Mucosa of gallbladder (tissue), 1 donor: ENCODE results near the gene MS4A15. TPM values are rescaled to one million over a fixed set of nuclear protein-coding genes. Genes with fewer than 3 reads are reported as not detected.
"Not testable (repeated sequence)": the region's sequence is repeated elsewhere in the genome, so short reads cannot be mapped to it uniquely, and the experiment has no call there.

Experiments
- DNase-seq: peaks from one replicate; pipeline ENCODE4 v3.0.0-alpha.2; 2020; ENCODE audit warnings: low spot score
- total RNA-seq: library from RNA; stranded (reverse); gene quantifications from one replicate; pipeline ENCODE4 v1.2.1, GENCODE V29; 2021
- donor health status: DM: no; HTN: no; CAD: no.

MS4A15 gene
- total RNA-seq, 1 donor from 2014 or later, result not detected

DNA sequence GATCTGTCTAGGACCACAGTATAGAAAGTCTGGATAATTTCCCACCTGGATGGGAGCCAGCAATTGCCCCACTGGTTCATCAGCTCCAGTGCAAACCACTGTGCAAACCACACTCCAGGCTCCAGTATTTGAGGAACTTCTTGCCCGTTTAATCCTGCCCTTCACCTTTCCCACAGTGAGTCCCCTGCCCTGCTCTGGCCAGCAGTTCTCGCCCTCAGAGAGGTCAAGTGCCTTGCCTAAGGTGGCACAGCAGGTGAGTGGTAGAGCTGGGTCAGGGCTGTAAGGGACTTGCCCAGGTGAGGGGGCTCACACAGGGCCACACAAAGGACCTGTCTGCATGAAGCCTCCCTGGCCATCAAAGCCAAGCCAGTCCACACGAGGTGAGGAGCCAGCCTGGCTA is 52.6 kb downstream of the MS4A15 start:
- DNase-seq, result no peak

DNA sequence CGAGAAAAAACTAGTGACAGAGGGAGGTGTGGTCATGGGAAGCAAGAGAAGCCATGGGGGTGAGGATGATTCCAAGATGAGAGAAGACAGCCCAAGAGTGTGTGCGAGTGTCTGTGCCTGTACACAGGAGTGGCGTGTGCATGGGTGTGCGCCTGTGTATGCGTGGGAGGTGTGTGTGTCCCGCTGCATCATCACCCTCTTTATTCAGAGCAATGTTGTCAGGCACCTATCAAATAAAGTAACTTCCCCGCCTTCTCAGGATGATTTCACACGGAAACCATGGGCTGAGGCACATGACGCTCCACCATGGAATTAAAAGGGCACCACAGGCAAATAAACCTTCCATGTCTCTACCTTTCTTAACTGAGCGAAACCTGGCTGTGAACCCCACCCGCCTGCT is 53.0 kb downstream of the MS4A15 start:
- no peak for DNase-seq

DNA sequence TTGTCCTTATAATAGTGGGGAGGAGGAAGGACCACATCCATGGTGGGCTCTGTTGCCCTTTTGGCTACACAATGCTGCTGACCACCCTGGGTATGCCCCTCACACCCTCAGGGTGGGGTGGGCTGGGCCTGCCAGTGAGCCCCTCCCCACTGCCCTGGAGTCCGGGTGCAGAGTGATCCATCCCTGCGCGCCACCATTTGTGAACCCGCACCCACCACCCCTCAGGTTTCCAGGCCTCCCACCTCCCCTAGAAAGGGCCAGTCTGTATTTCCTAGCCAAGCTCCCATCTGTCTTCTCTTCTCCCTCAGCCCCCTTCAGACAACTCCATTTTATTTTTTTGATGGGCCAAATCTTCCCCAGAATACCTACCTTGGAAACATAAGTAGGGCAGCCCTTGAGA is 53.5 kb downstream of the MS4A15 start:
- no peak for DNase-seq

DNA sequence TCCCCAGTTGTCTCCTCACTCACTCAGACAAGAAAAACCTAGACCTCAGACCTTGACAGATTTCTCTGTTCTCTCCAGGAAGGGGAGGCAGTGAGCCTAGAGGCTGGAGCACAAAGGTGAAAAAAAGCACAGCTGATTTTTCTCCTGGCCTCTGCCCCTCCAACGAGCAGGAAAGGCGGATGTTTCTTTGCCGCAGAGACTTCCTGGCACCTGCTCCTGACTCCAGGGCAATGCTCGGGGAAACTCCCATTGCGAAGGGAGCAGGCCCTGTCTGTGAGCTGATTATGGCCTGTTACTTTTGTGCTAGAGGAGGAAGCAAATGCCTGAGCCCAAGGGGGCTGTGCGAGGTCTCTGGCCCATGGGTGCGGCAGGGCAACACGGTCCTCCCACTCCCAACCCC is 53.9 kb downstream of the MS4A15 start:
- DNase-seq, result no peak

DNA sequence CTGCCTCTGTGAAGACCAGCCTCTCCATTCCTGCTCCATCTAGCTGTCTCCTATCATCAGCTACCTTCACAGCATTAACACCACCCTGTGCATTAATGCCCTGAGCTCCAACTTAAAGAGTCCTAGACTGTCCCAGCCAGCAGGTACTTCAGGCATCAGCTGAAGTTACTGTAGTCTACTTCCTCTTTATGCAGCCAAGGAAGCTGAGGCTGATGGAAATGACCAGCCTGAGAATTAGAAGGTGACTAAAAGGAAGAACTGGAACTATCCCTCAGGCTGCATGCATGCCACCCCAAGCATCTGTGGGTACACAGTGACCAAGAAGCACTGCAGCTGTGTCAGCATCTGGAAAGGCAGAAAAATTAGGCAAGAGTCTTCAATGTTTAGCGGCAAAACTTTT is 56.7 kb downstream of the MS4A15 start:
- DNase-seq, result no peak

DNA sequence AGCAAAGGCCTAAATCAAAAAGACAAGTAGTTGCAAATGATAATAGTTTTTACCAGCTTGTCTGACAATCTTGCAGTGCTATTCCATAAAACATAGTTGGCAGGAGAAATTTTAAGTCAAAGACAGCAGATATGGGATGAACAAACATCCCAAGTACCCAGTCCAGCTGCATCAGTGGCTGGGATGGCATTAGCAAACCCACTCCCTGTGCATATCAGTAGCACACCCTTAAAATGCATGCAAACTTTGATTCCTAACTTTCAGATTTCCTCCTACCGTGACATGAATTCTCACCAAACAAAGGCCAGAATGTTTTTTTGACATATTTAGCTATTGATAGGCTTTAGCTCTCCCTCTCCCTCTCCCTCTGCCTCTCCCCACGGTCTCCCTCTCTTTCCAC is 57.4 kb downstream of the MS4A15 start:
- no peak for DNase-seq

DNA sequence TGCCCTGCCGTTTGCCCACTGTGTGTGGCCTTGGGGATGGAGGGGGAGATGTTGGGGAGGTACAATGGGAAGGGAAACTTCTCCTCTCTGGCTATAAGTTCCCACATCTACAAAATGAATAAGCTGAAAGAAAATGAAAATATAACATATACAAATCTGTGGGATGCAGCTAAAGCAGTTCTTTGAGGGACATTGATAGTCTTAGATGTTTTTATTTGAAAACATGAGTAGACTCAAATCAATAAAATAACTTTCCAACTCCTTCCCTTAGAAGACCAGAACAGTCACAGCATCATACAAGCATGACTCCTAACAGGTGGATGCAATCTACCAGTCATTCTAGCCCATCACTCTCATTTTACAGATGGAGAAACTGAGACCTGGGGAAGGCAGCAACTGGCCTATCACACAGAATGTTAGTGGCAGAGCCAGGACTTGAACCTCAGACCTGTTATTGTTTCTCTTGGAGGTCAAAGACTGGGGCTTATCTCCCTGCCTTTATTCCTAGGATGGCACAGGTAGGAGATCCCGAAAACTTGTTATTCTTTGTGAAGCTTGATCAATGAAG is 60.0 kb downstream of the MS4A15 start:
- no peak for DNase-seq

DNA sequence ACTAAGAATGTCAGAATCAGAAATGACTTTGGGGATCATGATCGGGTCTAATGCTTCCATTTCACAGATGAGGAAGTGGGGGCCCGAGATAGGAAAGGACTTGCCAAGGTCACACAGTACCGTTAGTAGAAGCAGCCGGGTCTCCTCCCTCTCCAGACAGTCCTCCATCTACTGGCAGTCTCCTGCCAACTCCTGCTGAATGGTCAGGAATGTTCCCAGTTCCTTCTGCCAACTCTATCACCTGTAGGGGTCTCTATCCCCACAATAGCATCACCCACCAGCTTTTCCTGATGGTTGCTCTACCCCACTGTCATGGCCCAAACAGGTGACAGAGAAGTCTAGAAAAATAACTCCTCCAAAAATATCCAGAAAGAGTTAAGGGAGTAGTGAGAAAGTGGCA is 61.4 kb downstream of the MS4A15 start:
- no peak for DNase-seq

DNA sequence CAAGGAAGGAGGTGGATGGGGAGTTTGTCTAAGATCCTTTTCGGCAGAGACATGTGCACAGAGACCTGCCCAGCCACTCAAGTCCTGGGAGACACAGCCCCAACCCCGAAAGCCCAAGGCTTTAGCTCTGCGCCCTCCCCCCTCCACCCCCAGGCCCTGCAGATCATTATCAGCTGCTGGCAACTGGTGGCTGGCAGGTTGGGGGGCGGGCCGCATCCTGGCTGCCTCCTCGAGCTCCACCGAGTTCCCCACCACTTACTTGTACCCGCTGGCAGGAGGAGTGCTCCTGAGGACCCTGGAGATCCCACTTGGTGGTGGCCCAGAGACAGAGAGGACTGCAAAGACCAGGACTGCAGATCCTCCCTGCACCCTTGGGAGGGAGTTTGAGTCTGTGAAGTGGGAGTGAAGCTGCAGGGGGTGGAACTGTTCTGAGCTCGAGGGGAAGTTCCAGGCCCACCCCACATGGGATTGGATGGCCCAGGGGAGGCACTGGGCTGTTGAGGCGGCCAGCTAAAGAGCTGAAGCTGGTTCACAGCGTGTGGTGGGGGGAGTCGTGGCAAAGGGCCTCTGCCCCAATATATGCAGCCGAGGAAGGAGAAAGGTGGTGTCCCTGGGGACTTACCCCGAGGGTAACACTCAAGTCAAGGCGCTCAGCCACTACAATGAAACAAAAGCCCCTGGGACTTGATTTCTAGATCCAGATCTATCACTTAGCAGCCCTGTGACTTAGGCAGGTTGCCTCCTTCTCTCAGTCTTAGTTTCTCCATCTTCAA is 65.3 kb downstream of the MS4A15 start:
- DNase-seq, result no peak

DNA sequence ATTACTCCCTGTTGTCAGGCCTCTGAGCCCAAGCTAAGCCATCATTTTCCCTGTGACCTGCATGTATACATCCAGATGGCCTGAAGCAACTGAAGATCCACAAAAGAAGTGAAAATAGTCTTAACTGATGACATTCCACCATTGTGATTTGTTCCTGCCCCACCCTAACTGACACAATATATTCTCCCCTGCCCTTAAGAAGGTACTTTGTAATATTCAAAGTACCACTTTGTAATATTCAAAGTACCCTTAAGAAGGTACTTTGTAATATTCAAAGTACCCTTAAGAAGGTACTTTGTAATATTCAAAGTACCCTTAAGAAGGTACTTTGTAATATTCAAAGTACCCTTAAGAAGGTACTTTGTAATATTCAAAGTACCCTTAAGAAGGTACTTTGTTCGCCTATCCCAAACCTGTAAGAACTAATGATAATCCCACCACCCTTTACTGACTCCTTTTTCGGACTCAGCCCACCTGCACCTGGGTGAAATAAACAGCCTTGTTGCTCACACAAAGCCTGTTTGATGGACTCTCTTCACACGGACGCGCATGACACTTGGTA is 67.2 kb downstream of the MS4A15 start:
- DNase-seq, result not testable (repeated sequence)

DNA sequence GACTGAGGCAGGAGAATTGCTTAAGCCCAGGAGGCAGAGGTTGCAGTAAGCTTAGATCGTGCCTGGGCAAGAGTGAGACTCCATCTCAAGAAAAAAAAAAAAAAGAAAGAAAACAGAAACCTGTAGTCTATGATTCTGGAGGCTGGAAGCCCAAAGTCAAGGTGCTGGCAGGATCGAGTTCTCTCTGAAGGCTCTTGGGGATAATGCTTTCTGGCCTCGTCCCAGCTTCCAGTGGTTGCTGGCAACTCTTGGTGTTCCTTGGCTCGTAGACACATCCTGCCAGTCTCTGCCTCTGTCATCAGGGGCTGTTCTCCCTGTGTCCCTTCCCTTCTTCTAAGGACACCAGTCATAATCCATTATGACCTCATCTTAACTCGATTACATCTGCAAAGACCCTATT is 68.5 kb downstream of the MS4A15 start:
- no peak for DNase-seq

DNA sequence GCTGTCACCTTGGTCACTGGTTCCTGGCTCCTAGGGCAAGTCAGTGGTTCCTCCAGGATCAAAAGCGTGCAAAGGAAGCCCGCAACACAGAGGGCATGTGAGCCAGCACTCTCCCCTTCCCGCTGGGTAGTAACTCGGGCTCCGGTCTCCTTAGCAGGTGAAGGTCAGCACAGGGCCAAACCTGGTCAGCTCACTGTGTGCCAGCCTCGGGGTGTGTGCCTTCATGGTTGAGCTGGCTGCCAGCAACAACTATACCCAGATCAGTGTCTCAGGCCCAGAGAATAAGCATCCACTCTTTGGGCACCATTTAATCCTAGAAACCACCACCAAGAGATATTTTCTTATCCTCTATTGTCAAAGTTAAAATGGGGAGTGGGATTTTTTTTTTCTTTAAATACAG is 69.1 kb downstream of the MS4A15 start:
- DNase-seq, result no peak

Other genes starting within 250 kb of the MS4A15 start
- gene MS4A13, start 241.5 kb upstream of the MS4A15 start, total RNA-seq, result not detected
- gene MS4A8, start 57.3 kb upstream of the MS4A15 start, total RNA-seq, result 61.4 TPM
- not detected for gene MS4A18, start 32.1 kb upstream of the MS4A15 start, total RNA-seq
- not detected for gene MS4A10, start 28.5 kb downstream of the MS4A15 start, total RNA-seq
- gene CCDC86, start 85.2 kb downstream of the MS4A15 start, total RNA-seq, result 13.0 TPM
- gene PTGDR2, start 99.1 kb downstream of the MS4A15 start, total RNA-seq, result 0.83 TPM
- gene ZP1, start 110.7 kb downstream of the MS4A15 start, total RNA-seq, result 0.17 TPM
- 70.6 TPM for gene PRPF19, start 149.7 kb downstream of the MS4A15 start, total RNA-seq
- 103 TPM for gene TMEM109, start 157.3 kb downstream of the MS4A15 start, total RNA-seq
- 18.5 TPM for gene TMEM132A, start 167.6 kb downstream of the MS4A15 start, total RNA-seq
- gene SLC15A3, start 195.3 kb downstream of the MS4A15 start, total RNA-seq, result 23.2 TPM
- gene CD6, start 214.8 kb downstream of the MS4A15 start, total RNA-seq, result 5.3 TPM